ENCODE results near the gene GHR.

DNA sequence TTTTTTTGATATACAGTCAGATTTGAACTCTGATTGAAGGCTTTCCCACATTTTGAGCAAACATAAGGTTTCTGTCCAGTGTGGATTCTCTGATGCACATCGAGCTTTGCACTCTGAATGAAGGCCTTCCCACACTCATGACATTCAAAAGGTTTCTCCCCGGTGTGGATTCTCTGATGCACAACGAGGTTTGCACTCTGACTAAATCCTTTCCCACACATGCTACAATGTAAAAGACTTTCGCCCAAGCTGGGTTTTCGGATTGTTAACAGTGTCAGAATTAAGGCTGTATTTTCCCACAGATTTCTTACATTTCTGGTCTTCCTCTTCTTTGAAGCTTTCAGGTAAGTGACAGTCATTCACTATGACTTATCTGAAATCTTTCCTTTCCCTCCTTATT, 44.3 kb downstream of the GHR start:
- TF ChIP-seq CTCF (IDR thresholded peaks at IDR 0.05; ENCODE audit: insufficient read depth, low read depth, low read length) (no peak), EZH2 (IDR thresholded peaks at IDR 0.05; ENCODE audit: insufficient read depth, low read length) (no peak)
